Measurements from ENCODE around the gene IGFBP4.
"Not testable (repeated sequence)": the region's sequence is repeated elsewhere in the genome, so short reads cannot be mapped to it uniquely, and the experiment has no call there.

Gene IGFBP4

DNA sequence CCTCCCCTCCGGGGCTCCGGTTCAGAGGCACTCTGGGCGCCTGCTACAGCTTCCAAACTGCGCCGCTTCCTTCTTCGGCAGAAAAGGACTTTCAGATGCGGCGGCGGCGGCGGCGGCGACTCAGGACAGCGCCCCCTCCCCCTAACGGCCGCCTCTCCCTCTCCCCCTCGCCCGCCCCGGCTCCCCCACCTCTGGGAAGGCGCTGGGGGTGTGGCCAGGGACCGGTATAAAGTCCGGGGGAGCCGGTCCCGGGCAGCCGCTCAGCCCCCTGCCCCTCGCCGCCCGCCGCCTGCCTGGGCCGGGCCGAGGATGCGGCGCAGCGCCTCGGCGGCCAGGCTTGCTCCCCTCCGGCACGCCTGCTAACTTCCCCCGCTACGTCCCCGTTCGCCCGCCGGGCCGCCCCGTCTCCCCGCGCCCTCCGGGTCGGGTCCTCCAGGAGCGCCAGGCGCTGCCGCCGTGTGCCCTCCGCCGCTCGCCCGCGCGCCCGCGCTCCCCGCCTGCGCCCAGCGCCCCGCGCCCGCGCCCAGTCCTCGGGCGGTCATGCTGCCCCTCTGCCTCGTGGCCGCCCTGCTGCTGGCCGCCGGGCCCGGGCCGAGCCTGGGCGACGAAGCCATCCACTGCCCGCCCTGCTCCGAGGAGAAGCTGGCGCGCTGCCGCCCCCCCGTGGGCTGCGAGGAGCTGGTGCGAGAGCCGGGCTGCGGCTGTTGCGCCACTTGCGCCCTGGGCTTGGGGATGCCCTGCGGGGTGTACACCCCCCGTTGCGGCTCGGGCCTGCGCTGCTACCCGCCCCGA is at the start of gene IGFBP4:
Gene IGFBP4 (plus strand): TSS at position 255 of the 792 bp plus-strand sequence. CDS start 286 bp downstream, at position 541.
- DNase-seq (ENCODE audit: low read depth), result peak; percentile 82

DNA sequence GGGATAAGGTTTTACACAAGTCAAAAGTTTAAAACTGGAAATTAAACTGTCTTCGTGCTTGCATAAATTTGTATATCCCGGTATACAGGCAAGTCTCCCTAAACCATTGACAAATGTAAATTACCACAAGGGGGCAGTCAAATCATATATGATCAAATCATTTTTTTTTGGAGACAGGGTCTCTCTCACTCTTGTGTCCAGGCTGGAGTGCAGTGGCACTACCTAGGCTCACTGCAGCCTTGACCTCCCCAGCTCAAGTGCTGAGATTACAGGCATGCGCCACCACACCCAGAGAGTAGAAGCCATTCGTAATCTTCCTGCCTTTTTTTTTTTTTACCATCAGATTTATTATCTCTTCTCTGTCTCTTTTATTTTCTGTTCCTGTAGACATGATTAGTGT is 44.1 kb upstream of the IGFBP4 start:
- DNase-seq (ENCODE audit: low read depth), result peak; percentile 70

DNA sequence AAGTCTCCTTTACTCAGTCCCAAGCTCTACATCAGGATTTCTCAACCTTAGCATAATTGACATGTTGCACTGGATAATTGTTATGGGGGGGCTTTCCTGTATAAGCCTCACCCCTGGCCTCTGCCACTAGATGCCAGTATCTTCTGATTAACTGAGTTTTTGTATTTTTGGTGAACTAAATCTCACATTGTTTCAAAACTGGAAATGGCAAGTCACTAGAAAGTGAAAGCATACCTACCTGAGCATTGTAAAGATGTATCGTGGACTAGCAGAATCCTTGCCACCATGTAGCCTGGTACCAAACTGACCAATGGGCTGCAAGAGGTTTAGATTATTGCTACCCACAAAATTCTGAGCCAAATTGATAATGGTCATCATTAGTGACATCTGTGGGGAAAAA is 40.6 kb upstream of the IGFBP4 start:
- no peak for DNase-seq (ENCODE audit: low read depth)

DNA sequence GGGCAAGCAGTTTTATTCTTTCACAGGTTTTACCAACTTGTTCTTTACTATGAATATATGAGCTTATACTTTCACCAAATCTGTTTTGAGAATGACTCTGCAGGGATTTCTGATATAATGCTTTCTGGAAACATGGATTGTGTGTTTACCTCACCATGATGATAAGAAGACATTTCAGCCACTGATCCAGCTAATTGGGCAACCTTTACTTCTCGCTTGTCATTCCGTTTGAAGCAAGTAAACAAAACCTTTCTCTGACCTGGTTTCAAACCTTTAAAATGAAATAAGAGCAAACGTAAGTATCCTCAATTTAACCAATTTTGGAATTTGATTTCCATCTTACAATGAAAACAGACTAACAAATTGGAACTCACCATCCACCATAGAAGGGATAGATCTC is 39.2 kb upstream of the IGFBP4 start:
- no peak for DNase-seq (ENCODE audit: low read depth)

DNA sequence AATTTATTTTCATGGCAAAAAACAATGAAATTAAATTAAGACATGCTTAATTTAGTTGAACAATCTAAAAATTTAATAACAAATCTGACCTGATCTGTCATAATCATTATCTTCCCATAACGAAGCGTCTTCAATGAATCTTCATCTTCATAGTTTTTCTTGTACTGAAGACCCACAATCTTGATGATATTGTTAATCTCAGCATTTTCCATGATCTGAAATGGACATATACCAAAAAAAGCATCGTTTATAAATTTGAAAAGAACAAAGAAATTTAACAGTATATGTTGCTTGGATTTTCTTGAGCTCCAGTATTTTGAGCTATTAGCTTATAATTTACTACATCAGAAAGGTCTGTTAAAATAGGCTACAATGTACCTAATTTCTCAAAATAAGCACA is 35.8 kb upstream of the IGFBP4 start:
- no peak for DNase-seq (ENCODE audit: low read depth)

DNA sequence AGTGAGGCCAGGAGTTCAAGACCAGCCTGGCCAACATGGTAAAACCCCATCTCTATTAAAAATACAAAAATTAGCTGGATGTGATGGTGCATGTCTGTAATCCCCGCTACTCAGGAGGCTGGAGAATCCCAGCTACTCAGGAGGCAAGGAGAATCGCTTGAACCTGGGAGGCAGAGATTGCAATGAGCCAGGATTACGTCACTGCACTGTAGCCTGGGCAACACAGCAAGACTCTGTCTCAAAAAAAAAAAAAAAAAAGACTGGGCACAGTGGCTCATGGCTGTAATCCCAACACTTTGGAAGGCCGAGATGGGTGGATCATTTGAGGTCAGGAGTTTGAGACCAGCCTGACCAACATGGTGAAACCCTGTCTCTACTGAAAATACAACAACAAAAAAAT is 33.7 kb upstream of the IGFBP4 start:
- DNase-seq (ENCODE audit: low read depth), result not testable (repeated sequence)

DNA sequence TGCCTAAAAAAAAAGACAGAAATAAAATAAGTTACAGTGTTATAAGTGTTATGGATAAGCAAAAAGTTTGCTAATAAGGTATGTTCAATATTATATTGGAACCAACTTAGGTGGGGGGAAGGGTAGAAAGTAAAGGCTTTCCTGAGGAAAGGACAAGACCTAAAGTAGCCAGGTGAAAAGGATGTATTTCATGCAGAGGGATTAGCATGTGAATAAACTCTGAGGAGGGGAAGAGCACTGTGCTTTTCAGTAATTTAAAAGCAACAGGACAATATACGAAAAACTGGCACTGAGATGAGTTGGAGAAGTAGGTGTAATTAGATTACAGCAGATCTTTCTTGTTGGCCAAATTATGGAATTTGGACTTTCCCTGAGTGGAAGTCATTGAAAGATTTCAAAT is 33.2 kb upstream of the IGFBP4 start:
- no peak for DNase-seq (ENCODE audit: low read depth)

DNA sequence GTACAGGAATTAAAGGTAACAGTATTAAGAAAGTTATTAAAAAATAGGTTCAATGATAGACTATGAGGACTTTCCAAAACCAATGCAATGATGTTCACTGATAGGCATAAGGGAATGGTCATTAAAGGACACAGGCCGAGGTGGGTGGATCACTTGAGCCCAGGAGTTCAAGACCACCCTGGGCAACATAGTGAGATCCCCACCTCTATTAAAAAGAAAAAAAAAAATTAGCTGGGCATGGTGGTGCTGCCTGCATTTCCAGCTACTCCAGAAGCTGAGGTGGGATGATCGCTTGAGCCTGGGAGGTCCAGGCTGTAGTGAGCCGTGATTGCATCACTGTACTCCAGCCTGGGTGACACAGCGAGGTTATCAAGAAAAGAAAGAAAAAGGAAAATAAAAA is 31.4 kb upstream of the IGFBP4 start:
- DNase-seq (ENCODE audit: low read depth), result no peak

DNA sequence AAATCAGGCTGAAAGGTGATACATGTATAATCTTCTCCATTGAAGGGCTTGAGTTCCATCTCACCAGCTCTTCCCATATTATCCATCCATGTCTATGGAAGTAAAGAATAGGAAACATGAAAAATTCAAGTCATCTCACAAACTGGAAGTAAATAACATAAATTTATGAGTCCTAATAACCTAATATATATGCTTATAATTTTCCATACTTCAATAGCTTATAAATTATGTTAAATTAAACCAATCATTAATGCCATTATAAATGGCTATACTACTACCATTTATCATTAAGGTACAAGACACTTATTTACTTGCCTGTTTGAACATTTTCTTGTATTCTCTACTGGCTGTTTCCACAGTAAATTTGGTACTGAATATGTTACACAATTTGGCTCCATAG is 30.4 kb upstream of the IGFBP4 start:
- DNase-seq (ENCODE audit: low read depth), result no peak

DNA sequence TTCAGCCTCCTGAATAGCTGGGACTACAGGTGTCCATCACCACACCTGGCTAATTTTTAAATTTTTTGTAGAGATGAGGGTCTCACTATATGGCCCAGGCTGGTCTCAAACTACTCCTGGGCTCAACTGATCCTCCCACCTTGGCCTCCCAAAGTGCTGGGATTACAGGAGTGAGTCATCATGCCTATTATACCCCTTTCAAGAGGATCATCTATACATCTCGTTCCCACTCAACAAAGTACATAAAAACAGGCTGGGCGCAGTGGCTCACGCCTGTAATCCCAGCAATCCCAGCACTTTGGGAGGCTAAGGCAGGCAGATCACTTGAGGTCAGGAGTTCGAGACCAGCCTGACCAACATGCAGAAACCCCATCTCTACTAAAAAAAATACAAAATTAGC is 28.9 kb upstream of the IGFBP4 start:
- DNase-seq (ENCODE audit: low read depth), result not testable (repeated sequence)

DNA sequence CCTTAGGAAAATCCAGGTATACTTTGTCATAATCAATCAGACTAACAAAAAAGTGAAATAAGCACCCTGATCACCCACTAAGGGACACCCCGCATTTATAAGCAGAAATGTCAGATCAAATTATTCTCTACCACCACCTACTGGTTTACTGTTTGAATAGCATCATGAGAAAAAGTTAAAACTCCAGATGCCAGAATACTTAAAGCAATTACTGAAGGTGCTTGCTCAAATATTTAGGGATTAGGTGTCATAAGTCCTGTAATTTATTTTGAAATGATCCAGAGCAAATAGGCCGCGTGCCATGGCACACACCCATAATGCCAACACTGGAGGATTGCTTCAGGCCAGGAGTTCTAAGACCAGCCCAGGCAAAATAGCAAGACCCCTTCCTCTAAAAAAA is 27.9 kb upstream of the IGFBP4 start:
- DNase-seq (ENCODE audit: low read depth), result peak; percentile 56

DNA sequence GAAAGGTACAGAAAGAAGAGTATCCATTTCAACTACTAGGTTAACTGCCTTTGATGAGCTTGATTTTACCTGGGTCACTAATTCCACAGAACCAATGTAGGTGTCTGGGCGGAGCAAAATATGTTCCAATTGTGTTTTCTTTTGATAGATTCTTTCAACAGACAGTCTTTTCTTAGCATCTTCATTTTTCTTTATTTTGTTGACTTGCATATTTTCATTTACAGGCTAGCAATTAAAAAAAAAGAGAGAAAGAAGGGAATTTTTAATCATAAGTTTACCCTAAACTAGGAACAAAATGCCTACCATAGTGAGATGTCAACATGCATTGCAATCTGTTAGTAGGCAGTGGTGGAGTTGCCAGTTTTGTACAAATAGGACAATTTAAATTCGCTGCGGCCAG is 26.6 kb upstream of the IGFBP4 start:
- no peak for DNase-seq (ENCODE audit: low read depth)

DNA sequence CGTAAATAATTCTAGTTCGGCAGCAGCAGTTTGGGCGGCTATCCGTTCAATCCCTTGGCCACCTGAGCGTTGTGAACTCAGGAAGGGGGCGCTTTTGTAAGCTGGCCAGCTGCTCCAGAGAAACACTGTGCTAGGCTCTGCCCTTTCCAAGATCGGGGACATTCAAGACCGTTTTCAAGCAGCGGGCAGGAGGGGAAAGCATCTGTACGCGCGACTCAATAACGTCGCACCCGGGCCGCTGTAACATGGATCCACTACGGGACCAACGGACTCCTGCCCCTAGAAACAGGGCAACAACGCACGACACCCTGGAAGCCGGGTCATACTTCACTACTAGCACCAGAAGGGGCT is 26.0 kb upstream of the IGFBP4 start:
- no peak for DNase-seq (ENCODE audit: low read depth)

DNA sequence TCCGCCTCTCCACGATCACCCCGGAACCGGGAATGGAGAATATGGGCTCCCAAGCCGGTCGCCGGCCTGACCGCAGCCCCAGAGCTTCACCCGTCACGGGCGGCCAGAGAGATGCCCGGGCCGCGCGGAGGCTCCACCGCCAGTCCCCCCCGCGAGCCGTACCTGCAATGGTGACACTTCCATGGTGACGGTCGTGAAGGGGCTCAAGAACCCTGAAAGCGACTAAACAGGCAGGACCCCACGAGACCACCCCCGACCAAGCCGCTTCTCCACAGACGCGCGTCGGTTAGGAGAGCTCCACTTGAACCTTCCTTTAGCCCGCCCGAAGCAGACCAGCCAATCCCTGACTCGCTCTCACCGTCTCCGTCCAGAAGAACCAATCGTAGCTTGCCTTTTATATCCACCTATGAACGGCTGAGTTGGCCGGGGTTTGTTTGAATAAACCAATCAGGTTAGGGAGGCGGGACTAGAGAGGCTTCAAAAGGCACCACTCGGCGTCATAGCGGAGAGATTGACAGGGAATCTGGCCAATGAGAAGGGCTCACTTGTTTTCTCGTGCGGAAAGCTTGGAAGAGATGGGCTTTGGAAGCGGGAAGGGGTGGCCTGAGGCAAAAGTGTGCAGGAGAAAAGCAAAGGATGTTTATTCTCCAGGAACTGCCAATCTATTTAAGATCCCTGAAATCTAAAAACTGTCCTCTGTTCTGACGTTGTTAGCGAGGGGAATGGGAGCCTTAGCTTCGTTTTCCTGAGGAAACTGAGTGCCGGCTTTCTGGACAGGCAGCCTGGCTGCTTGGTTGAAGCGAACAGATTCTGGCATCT is 25.4 kb upstream of the IGFBP4 start, which contains the start of gene TOP2A:
Gene TOP2A (minus strand): TSS at position 288 of the 819 bp plus-strand sequence. CDS start 105 bp downstream, at position 183.
- DNase-seq (ENCODE audit: low read depth), result peak; percentile 100

DNA sequence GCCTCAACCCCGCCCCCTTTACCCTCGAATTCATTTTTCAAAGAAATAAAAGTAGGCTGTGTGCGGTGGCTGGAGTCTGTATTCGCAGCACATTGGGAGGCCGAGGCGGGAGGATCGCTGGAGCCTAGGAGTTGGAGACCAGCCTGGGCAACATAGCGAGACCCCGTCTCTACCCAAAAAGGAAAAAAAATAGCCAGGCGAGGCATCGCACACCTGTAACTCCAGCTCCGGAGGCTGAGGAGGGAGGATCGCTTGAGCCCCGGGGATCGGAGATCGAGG is 24.9 kb upstream of the IGFBP4 start:
- no peak for DNase-seq (ENCODE audit: low read depth)

DNA sequence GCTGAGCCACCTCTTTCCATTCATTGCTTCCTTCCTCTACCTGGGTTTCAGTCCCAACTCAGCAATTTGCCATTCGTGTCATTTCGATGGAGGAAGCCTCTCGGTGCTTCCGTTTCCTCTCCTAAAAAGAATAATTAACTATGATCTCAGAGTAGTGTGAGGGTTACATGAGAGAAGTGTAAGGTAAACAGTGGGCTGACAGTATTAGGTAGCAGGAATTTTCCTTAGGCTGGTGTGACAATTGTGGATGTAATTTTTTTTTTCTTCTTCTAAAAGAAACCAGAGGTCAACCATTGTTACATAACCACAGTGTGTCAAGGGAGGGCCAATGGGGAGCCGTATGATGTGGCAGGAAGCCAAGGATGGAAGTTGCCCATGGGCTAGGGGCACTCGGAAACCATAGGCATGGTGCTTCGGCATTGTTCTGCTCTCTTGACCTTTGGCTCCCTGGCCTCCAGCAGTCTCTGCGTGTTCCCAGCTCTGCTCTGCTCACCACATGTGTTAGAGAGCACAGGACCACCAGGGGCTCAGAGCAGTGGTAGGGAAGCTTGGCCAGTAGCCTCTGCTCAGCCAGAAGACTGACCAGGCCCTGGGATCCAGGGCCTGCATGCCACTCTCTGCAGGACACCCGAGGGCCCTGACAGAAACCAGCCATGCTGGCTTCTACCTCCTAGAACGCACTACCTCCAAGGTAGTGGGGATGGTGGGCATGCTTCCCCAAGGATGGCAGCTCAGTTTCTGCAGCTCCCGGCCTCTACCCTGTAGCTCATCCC is 23.5 kb upstream of the IGFBP4 start:
- DNase-seq (ENCODE audit: low read depth), result no peak

DNA sequence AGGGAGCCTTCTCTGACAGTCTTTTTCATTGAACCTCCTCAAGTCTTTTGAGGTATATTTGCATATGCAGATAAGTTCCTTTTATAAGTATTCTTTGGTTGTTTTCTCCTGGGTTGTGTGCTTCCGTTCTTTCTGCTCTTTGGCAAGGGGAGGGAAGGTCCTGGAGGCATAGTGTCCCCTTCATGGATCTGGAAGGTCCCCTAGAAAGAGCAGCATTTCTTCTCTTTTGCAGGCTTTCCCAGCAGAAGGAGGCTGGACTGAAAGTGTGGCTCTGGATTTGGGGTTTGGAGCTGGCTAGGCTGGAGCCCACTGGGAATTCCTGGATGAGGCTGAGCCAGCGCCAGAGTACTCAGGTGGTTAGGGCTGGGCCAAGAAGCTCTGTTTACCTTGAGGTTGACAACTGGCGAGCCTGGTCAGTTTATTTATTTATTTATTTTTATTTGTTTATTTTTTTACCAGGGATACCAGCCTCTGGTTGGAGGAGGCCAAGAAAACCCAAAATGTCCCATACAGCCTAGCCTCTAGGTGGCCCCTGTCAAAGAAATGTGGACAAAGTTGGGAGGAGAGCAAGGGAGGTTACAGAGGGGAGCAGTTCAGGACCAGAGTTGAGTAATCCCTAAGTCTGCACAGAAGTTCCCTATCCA is 20.1 kb upstream of the IGFBP4 start:
- DNase-seq (ENCODE audit: low read depth), result no peak

DNA sequence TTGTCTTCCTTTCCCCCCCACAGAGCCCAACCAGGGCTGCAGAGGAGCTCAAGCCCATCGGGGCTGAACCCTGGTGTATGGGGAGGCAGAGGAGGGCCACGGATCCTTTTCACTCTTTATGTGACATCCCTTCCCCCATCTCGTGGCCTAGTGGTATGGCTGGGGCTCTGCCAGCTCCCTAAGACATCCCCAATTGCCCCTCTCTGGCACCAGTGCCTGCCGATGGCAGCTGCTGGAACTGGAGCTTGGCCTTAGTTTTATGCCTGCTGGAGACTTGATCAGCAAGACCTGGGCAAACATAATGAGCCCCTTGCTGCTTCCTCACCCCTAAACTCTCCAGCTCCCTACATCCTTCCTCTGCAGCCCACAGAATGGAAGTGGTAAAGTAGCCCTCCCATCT is 17.5 kb upstream of the IGFBP4 start:
- no peak for DNase-seq (ENCODE audit: low read depth)

DNA sequence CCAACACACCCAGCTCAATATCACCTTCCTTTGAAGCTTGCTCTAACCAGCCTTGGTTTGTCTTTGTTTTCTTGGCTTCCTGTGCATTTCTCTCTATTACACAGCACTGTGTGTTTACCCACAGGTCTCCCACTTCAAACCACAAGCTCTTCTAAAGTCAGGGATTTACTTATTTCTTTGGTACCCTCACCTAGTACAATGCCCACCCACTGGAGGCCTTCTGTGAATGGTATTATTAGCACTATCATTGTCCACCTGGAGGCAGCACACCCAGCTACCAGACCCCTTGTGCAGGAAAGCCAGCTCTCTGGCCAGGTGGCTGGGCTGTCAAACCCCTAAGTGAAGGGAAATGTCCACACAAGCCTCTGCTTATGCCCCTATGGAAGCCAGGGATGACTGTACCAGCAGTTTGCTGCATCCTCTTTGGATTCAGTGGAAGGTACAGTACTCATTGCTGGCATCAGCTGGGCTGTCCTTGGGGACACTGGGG is 16.2 kb upstream of the IGFBP4 start:
- no peak for DNase-seq (ENCODE audit: low read depth)

DNA sequence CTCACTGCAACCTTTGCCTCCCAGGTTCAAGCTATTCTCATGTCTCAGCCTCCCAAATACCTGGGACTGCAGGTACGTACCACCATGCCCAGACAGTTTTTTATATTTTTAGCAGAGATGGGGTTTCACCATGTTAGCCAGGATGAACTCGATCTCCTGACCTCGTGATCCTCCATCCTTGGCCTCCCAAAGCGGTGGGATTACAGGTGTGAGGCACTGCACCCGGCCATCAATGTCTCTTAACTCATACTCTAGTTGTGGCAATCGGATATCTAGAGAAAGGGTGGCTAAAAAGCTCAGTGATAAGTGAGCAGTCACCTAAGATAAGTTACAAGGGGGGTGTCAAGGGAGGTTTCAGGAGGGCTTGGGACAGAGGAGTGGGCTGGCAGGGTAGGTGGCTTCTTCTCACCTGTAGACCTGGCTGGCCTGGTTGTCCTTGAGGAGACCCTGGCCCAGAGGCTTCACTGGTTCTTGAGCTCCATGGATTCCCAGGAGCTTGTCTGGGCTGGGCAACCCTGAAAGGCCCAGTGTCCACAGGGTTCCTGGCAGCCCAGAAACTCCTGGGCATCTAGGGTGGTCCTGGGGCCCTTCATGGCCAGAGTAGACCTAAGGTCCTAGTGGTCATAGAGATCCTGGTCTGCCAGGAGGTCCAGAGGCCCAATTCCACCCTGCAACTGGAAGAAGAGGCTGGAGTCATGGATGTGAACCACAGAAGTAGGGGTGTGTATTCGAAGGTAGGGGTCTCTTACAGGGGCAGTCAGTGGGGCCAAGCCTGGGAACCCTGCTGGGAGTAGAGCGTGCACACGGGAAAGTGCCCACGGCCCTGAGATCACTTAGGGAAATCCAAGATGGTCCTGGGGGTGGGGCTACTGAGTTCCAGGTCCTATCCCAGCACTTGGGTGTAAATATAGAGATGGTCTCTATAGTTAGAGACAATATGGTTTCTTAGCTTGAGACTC is 12.7 kb upstream of the IGFBP4 start:
- DNase-seq (ENCODE audit: low read depth), result no peak

DNA sequence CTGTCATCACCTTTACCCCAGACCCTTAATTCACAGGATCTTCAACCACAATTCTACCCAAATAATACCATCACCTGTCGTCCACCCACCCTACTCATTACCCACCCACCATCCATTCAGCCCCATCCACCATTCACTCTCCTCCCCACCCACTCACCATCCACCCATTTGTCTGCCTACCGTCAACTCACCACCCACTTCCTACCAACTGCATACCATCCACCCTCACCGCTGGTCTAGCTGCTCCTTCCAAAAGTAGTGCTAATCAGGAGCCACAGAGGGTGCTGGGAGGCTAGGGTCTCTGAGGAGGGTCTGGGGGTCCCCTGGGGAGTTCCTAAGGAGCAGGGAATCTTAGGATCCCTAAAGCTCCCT is 12.0 kb upstream of the IGFBP4 start:
- no peak for DNase-seq (ENCODE audit: low read depth)
